Endothelial cell of umbilical vein (primary cell): ENCODE data around the gene ATF5. TPM values are rescaled to one million over a fixed set of nuclear protein-coding genes. Genes with fewer than 3 reads are reported as not detected.

Experiments used
- BruUV-seq: library from RNA; stranded (reverse); fragments of 400-500 nt; replicated peaks from 2 replicates; lab custom pipeline; 2021; lab: Mats Ljungman, UMichigan
- CTCF ChIA-PET: fragments of 300-600, 350-600 bp; sonication (Branson Sonifier 250); formaldehyde crosslinking; loops from one replicate; lab custom pipeline; 2021; ENCODE audit warnings: antibody characterized with exemption, inconsistent platforms; lab: Charles Lee
- POLR2A ChIA-PET: fragments of 300-600, 350-600 bp; sonication (Branson Sonifier 250); formaldehyde crosslinking; loops from one replicate; lab custom pipeline; 2021; ENCODE audit warnings: antibody characterized with exemption, inconsistent platforms; lab: Charles Lee
- DNase-seq: peaks from one replicate; pipeline ENCODE4 v3.0.0-alpha.2; 2011; ENCODE audit warnings: low read depth, low spot score
- FAIRE-seq: peaks from 2 replicates; lab custom pipeline; 2011; peaks lifted over from hg19 to GRCh38; lab: Jason Lieb, UNC
- H2AFZ ChIP-seq: 2 replicates; pipeline ENCODE4 v1.6.0; 2012; ENCODE audit warnings: low read depth, low read length, control low read depth, inconsistent platforms
- H3K27ac ChIP-seq: 2 replicates; pipeline ENCODE4 v1.5.1; 2011; ENCODE audit warnings: low read depth, mild to moderate bottlenecking, control low read depth, low read length, moderate library complexity; ENCODE audit not compliant: insufficient read depth
- H3K27me3 ChIP-seq, 2 experiments: 2 replicates each; pipeline versions ENCODE4 v1.6.0 to v1.6.1; 2011; ENCODE audit warnings: low read length in 2 of 2, mixed read lengths in 1 of 2; ENCODE audit not compliant: control insufficient read depth in 2 of 2, insufficient read depth in 2 of 2
- H3K36me3 ChIP-seq, 2 experiments: 2 replicates in 1 of 2; 3 replicates in 1 of 2; pipeline ENCODE4 v1.5.1; 2011; ENCODE audit warnings: low read length in 2 of 2, mild to moderate bottlenecking in 1 of 2, moderate library complexity in 1 of 2; ENCODE audit not compliant: control insufficient read depth in 2 of 2, insufficient read depth in 2 of 2; ENCODE audit errors: extremely low read depth in 1 of 2
- H3K4me1 ChIP-seq: 3 replicates; pipeline ENCODE4 v1.5.1; 2011; ENCODE audit warnings: mild to moderate bottlenecking, low read length; ENCODE audit not compliant: control insufficient read depth, insufficient read depth; ENCODE audit errors: extremely low read depth
- H3K4me2 ChIP-seq: 2 replicates; pipeline ENCODE4 v1.6.1; 2011; ENCODE audit warnings: low read length, control low read depth, mixed read lengths; ENCODE audit not compliant: insufficient read depth
- H3K4me3 ChIP-seq, 3 experiments: fragments of 200-600 bp in 1 of 3; sonication (generic), shearing (Covaris generic) in 1 of 3; replicated peaks in 1 of 3; 2 replicates each; pipeline ENCODE4 v1.5.1; 2011 to 2016; ENCODE audit warnings: control low read depth in 3 of 3, low read length in 3 of 3, mild to moderate bottlenecking in 2 of 3, inconsistent platforms in 1 of 3, low read depth in 1 of 3, moderate library complexity in 1 of 3; ENCODE audit not compliant: insufficient read depth in 1 of 3
- H3K79me2 ChIP-seq: 2 replicates; pipeline ENCODE4 v1.6.0; 2012; ENCODE audit warnings: low read length, inconsistent platforms; ENCODE audit not compliant: control insufficient read depth, insufficient read depth
- H3K9ac ChIP-seq: replicated peaks from 2 replicates; pipeline ENCODE3; 2011; ENCODE audit warnings: low read length, control low read depth; ENCODE audit not compliant: insufficient read depth; ENCODE audit errors: extremely low read depth
- H3K9me1 ChIP-seq: replicated peaks from 3 replicates; pipeline ENCODE4 v1.6.0; 2011; ENCODE audit warnings: mild to moderate bottlenecking, low read length; ENCODE audit not compliant: control insufficient read depth, insufficient read depth; ENCODE audit errors: extremely low read depth
- H3K9me3 ChIP-seq: replicated peaks from 2 replicates; pipeline ENCODE4 v1.5.1; 2012; ENCODE audit warnings: low read length, inconsistent platforms; ENCODE audit not compliant: control insufficient read depth, insufficient read depth
- H4K20me1 ChIP-seq: replicated peaks from 2 replicates; pipeline ENCODE3; 2011; ENCODE audit warnings: mild to moderate bottlenecking, low read length; ENCODE audit not compliant: control insufficient read depth, insufficient read depth; ENCODE audit errors: extremely low read depth
- EZH2 ChIP-seq: IDR thresholded peaks from 2 replicates; pipeline ENCODE4 v1.6.1; 2012; ENCODE audit warnings: borderline replicate concordance, low read depth, mild to moderate bottlenecking, moderate library complexity, low read length, inconsistent platforms; ENCODE audit not compliant: severe bottlenecking
- FOS ChIP-seq: IDR thresholded peaks from 2 replicates; pipeline ENCODE4 v1.6.1; 2011; ENCODE audit warnings: mild to moderate bottlenecking, low read length, moderate library complexity, borderline replicate concordance; ENCODE audit not compliant: insufficient read depth
- GATA2 ChIP-seq: IDR thresholded peaks from 2 replicates; pipeline ENCODE4 v1.7.0; 2011; ENCODE audit warnings: low read depth, mild to moderate bottlenecking, moderate library complexity, mixed read lengths, low read length; ENCODE audit not compliant: insufficient read length, insufficient read depth
- JUN ChIP-seq: IDR thresholded peaks from 2 replicates; pipeline ENCODE4 v1.6.1; 2011; ENCODE audit warnings: borderline replicate concordance, low read depth; ENCODE audit not compliant: insufficient read length, insufficient read depth
- MYC ChIP-seq: IDR thresholded peaks from one replicate; pipeline ENCODE4 v1.6.1; 2011; ENCODE audit warnings: mild to moderate bottlenecking, low read depth, low read length
- POLR2A ChIP-seq: IDR thresholded peaks from 2 replicates; pipeline ENCODE4 v1.6.1; 2012; ENCODE audit warnings: low read depth, mild to moderate bottlenecking, control low read depth, low read length
- POLR2AphosphoS5 ChIP-seq: IDR thresholded peaks from 2 replicates; pipeline ENCODE4 v1.6.1; 2012; ENCODE audit warnings: low read depth, mild to moderate bottlenecking, control low read depth, low read length, moderate library complexity; ENCODE audit not compliant: insufficient read depth
- dilution Hi-C: fragments of 300-500 bp; cut with MboI; formaldehyde crosslinking; loops from one replicate; pipeline ENCODE4 v1.15.0; 2019; ENCODE audit warnings: low sequenced_read_pairs; ENCODE audit not compliant: extremely low pct_ligation_motif_present
- intact Hi-C: fragments of 100-400 bp; cut with micrococcal nuclease; formaldehyde crosslinking; loops from one replicate; pipeline ENCODE4 v1.10.0; 2022
- polyA plus RNA-seq, 4 experiments: library from polyadenylated mRNA; depleted of rRNA in 3 of 4; stranded (reverse) in 3 of 4; unstranded in 1 of 4; fragments of >200 nt; gene quantifications; 2 replicates each; pipeline versions ENCODE4 v1.2.1 to v1.2.3, GENCODE V29; 2011 to 2012; ENCODE audit warnings: missing spikeins in 1 of 4
- total RNA-seq: library from RNA; stranded (reverse); gene quantifications from 2 replicates; pipeline ENCODE4 v1.2.3, GENCODE V29; 2021
- TF ChIP-seq, protein P1 (sequence below): IDR thresholded peaks from 2 replicates; pipeline ENCODE4 v1.6.1; 2011; ENCODE audit not compliant: insufficient read depth, insufficient read length
- TF ChIP-seq, protein P2 (sequence below), 2 donors: IDR thresholded peaks; 1 replicate in 1 of 2; 2 replicates in 1 of 2; pipeline ENCODE4 v1.5.1; 2011; ENCODE audit warnings: low read length in 2 of 2, mild to moderate bottlenecking in 2 of 2, moderate library complexity in 2 of 2, control low read depth in 1 of 2, inconsistent platforms in 1 of 2, low read depth in 1 of 2; ENCODE audit not compliant: insufficient read depth in 1 of 2; ENCODE audit errors: extremely low read depth in 1 of 2

The ATF5 gene
- total and polyA plus RNA-seq, 2 donors (not counting 3 experiments of a cell fraction or from before 2014, with no cell fraction given), result 23.2 to 46.0 TPM

DNA sequence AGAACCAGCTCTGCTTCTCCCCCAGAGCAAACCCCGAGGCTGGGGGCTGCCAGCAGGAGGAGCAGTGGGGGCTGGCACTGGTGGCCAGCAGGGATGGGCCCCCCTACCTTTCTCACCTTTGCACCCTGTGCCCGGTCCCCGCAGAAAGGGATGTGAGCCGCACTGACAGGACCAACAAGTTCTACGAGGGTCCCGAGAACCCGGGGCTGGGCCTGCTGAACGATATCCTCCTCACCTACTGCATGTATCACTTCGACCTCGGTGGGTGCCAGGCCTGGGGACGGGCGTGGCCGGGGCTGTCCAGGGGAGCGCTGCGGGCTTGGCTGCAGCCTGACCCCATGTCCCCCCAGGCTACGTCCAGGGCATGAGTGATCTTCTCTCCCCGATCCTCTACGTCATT lies 44.9 kb upstream of the ATF5 start:
- no peak overlapping the region for H3K4me2 ChIP-seq
- H3K9me1 ChIP-seq, result no peaks in the 10 kb centered on the region
- H3K79me2 ChIP-seq, result no peaks in the 10 kb centered on the region
- intact Hi-C loops, result no loop called here
- POLR2A ChIA-PET, result no interaction called here
- H3K27me3 ChIP-seq, result no peaks in the 10 kb centered on the region
- no peak overlapping the region for H3K4me3 ChIP-seq
- H3K9me3 ChIP-seq, result no peaks in the 10 kb centered on the region
- BruUV-seq, result no TSS peak
- H3K9ac ChIP-seq, result no peak overlapping the region
- FAIRE-seq (no peak), DNase-seq (no peak)
- H3K36me3 ChIP-seq, result peaks cover 18 to 45% of the 10 kb centered on the region in 2 experiments
- no peaks in the 10 kb centered on the region for H4K20me1 ChIP-seq
- H3K4me1 ChIP-seq, result no peaks in the 10 kb centered on the region
- dilution Hi-C loops, result no loop called here
- no peak overlapping the region for H3K27ac ChIP-seq
- CTCF ChIA-PET, result no interaction called here
- TF ChIP-seq POLR2AphosphoS5 (no peak), EZH2 (no peak), FOS (no peak), JUN (no peak), MYC (no peak), GATA2 (no peak), POLR2A (no peak)
- TF ChIP-seq, protein P1, sequence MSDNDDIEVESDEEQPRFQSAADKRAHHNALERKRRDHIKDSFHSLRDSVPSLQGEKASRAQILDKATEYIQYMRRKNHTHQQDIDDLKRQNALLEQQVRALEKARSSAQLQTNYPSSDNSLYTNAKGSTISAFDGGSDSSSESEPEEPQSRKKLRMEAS, result no peak
- TF ChIP-seq, protein P2, sequence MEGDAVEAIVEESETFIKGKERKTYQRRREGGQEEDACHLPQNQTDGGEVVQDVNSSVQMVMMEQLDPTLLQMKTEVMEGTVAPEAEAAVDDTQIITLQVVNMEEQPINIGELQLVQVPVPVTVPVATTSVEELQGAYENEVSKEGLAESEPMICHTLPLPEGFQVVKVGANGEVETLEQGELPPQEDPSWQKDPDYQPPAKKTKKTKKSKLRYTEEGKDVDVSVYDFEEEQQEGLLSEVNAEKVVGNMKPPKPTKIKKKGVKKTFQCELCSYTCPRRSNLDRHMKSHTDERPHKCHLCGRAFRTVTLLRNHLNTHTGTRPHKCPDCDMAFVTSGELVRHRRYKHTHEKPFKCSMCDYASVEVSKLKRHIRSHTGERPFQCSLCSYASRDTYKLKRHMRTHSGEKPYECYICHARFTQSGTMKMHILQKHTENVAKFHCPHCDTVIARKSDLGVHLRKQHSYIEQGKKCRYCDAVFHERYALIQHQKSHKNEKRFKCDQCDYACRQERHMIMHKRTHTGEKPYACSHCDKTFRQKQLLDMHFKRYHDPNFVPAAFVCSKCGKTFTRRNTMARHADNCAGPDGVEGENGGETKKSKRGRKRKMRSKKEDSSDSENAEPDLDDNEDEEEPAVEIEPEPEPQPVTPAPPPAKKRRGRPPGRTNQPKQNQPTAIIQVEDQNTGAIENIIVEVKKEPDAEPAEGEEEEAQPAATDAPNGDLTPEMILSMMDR (IDR thresholded peaks at IDR 0.05; ENCODE audit: extremely low read depth in 1 of 2, insufficient read depth in 1 of 2, low read depth in 1 of 2, low read length in 2 of 2), result no peak
- H2AFZ ChIP-seq, result no peak overlapping the region
